HG03280 (cell line): ENCODE data around the gene DNM3.

ENCODE experiments used
- ATAC-seq: cut with Tn5 transposase; IDR thresholded peaks from one replicate; pipeline ENCODE4 v1.9.1; 2021; ENCODE audit warnings: mild to moderate bottlenecking, moderate library complexity; ENCODE audit not compliant: unreplicated experiment

DNM3 gene

GRCh38 chr1:172308142-172308541, 466.8 kb downstream of the DNM3 start:
- ATAC-seq, result no peak

DNA sequence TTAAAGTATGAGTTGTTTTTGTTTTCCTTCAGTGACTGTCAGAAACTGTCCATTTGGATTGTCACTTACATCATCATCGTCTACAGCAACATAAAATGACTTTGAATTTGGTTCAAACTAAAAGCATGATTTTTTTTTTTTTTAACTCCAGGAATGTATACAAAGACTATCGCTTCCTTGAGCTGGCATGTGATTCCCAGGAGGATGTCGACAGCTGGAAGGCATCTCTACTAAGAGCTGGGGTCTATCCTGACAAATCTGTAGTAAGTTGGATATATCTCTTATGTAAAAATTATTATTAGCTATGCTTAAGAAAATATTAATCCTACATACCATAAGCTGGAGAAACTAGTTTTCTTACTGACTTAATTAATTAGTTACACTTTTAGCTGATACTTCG, 467.3 kb downstream of the DNM3 start:
- no peak for ATAC-seq

DNA sequence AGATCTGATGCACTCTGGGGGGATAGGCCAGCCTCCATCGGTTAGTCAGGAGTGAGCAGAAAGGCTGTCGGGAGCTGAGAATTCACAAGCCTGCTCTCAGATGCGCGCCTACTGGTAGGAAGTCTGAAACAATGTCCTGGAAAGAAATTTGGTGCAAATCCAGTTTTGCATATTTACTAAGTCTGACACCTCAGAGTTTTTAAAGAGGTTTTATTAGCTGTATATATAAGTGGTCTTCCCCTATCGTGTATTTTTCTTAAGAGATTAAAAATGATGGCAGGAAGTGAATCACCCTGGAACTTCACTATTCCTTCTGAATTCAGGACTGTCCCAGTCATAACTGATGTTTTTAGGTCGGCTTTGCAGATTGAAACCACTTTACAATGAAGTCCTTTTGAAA, 479.4 kb downstream of the DNM3 start:
- ATAC-seq, result no peak

- ATAC-seq, result no peak
Observed at GRCh38 chr1:172321451-172321850, 480.2 kb downstream of the DNM3 start.

DNA sequence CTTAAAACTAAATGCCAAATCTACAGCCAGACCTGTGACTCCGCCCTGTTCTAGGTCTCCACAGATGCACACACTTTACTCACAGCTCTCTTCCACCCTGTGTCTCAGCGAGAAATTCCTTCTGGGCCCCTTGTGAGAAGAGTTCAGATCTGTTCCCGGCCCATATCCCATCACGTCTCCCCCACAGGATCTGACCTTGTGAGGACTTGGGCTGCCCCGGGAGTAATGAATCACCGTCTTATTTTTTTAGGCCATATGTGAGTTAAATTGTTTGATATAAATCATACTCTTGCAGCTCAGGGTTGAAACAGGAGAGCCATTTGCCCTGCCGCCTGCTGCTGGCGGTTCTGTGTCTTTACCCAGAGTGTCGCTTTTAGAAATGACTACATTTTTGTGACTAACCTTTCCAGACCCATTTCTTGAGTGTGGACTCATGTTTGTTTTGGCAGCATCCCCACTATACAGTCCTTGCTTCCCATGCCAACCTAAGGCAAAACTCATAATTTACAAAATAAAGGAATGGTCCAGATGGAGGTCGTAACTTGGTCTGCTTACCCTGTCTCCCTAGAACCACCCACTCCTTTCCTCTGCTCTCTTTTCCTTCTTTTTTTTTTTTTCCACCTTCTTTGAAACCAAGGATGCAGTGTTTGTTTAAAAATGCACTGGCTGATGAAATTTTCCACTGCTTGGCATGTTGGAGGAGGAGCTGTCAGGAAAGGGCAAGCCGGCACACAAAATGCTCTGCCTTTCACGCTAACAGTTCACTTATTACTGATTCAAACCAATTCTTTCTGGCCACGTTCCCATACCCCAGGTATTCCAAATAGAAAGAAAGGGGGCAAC, 481.1 kb downstream of the DNM3 start:
- ATAC-seq, result no peak

- no peak for ATAC-seq
Observed at GRCh38 chr1:172323686-172324085, 482.4 kb downstream of the DNM3 start.

DNA sequence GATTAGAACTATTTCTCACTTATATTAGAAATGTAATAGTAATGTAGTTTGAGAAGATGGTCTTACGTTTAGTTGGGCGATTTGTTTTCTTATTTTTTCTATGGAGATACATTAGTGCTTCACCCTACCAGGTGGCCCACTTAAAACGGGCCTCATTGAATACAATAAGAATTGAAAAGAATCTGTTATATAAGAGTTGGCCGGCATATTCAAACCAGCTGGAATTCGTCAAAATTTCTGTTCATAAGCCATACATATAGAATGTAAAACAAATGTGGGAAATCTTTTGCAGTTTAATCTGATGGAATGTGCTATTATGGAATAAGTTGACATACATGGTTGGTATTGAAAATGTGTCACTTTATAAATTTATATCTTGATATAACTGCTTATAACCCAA, 482.8 kb downstream of the DNM3 start:
- no peak for ATAC-seq

- ATAC-seq, result no peak
Observed at GRCh38 chr1:172324761-172325160, 483.5 kb downstream of the DNM3 start.

GRCh38 chr1:172325531-172325930, 484.2 kb downstream of the DNM3 start:
- ATAC-seq, result no peak

- ATAC-seq, result no peak
Observed at GRCh38 chr1:172326136-172326535, 484.8 kb downstream of the DNM3 start.

DNA sequence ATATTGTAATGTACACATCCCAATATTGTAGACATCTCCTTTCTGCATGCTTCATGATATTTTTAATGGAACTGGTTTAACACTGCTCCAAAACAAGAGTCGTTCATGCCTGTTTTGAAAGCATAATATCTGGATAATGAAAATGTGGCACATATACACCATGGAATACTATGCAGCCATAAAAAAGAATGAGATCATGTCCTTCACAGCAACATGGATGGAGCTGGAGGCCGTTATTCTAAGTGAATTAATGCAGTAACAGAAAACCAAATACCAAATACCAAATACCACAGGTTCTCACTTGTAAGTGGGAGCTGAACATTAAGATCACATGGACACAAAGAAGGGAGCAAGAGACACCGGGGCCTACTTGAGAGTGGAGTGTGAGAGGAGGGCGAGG, 487.0 kb downstream of the DNM3 start:
- no peak for ATAC-seq

DNA sequence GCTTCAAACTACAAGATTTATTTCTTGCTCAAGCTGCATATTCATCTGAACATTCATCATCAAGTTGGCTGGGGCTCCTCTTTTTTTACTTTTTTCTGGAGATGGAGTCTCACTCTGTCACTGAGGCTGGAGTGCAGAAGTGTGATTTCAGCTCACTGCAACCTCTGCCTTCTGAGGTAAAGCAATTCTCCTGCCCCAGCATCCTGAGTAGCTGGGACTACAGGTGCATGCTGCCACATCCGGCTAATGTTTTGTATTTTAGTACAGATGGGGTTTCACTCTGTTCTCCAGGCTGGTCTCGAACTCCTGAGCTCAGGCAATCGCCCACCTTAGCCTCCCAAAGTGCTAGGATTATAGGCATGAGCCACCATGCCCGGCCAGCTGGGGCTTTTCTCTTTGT, 490.9 kb downstream of the DNM3 start:
- ATAC-seq, result no peak

DNA sequence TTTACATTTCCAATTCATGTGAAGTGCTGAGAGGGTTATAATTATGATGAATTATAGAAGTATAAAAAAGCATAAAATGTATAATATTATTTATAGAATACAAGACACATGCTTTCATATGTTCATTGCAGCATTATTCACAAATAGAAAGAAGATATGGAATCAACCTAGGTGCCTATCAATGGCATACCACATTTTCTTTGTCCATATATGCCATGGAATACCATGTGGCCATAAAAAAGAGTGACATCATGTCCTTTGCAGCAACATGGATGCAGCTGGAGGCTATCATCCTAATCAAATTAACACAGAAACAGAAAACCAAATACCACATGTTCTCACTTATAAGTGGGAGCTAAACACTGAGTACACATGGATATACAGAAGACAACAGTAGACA, 494.1 kb downstream of the DNM3 start:
- no peak for ATAC-seq

GRCh38 chr1:172338295-172338735, 497.0 kb downstream of the DNM3 start:
- no peak for ATAC-seq

- no peak for ATAC-seq
Observed at GRCh38 chr1:172339842-172340241, 498.5 kb downstream of the DNM3 start.

DNA sequence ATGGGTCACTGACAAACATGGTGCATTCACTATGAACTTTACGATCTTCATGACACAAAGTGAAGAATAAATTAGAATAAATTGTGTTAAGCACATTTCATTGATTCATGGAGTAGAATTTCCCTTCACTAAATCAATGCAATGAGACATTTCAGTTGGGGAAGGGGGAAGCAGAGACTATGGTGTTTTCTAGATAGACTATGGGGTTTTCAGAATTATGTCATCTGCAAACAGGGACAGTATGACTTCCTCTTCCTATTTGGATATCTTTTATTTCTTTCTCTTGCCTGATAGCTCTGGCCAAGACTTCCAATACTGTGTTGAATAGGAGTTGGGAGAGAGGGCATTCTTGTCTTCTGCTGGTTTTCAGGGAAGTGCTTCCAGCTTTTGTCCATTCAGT, 499.2 kb downstream of the DNM3 start:
- ATAC-seq, result no peak

DNA sequence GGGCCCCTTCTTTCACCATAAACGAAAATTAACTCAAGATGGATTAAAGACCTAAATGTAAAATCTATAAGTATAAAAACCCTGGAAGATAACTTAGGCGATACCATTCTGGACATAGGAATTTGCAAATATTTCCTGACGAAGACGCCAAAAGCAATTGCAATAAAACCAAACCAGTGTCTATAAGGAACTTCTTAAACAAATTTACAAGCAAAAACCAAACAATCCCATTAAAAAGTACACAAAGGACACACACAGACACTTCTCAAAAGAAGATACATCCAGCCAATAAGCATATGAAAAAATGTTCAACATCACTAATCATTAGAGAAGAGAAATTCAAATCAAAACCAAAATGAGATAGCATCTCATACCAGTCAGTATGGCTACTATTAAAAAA, 500.4 kb downstream of the DNM3 start:
- ATAC-seq, result no peak

- ATAC-seq, result no peak
Observed at GRCh38 chr1:172342584-172343239, 501.4 kb downstream of the DNM3 start.

GRCh38 chr1:172343240-172344160, 502.2 kb downstream of the DNM3 start:
- no peak for ATAC-seq

DNA sequence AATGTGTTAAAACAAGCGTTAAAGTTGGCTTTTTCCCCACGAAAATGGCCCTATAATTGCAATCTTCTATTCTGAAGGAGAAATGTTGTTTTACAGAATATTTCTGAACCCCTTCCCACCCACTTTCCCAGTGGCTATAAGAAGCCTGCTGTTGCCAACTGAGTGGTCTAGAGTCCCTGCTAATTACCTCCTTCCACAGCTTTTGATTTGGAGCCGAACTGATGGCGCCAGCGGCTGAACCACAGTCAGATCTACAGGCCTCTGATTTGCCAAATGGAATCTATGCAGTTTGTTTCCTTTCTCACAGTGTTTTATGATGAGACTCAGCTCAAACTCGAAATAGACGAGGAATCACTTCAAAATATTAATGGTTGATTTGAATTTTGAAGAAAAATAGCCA, 503.1 kb downstream of the DNM3 start:
- no peak for ATAC-seq

- ATAC-seq, result peak; percentile 49
Observed at GRCh38 chr1:172345077-172345476, 503.8 kb downstream of the DNM3 start.
